DMS 273 treated with DMSO at 0.1 percent for 48 hours (cell line): ENCODE data around the gene SLC37A2.
"Not testable (repeated sequence)": the region's sequence is repeated elsewhere in the genome, so short reads cannot be mapped to it uniquely, and the experiment has no call there.

ENCODE experiments used
- DNase-seq: peaks from one replicate; lab custom pipeline; 2025; lab: John Stamatoyannopoulos, UW

SLC37A2 gene

GRCh38 chr11:125062931-125063428, at the start of gene SLC37A2:
TSS of gene SLC37A2 (plus strand) at chr11:125063305. CDS start at chr11:125063368, 63 bp downstream.
- DNase-seq = no peak

GRCh38 chr11:125016413-125016812, 46.7 kb upstream of the SLC37A2 start:
- no peak for DNase-seq

- no peak for DNase-seq
Measured at GRCh38 chr11:125020342-125020741, 42.8 kb upstream of the SLC37A2 start.

GRCh38 chr11:125022551-125022950, 40.6 kb upstream of the SLC37A2 start:
- no peak for DNase-seq

GRCh38 chr11:125025968-125026367, 37.1 kb upstream of the SLC37A2 start:
- no peak for DNase-seq

- not testable (repeated sequence) for DNase-seq
Measured at GRCh38 chr11:125029431-125029830, 33.7 kb upstream of the SLC37A2 start.

GRCh38 chr11:125036933-125037332, 26.2 kb upstream of the SLC37A2 start:
- no peak for DNase-seq

- DNase-seq = no peak
Measured at GRCh38 chr11:125049164-125049792, 13.8 kb upstream of the SLC37A2 start.

- DNase-seq = no peak
Measured at GRCh38 chr11:125052047-125052446, 11.1 kb upstream of the SLC37A2 start.

- no peak for DNase-seq
Measured at GRCh38 chr11:125053167-125053566, 9.9 kb upstream of the SLC37A2 start.

GRCh38 chr11:125055107-125055715, 7.9 kb upstream of the SLC37A2 start:
- no peak for DNase-seq

- not testable (repeated sequence) for DNase-seq
Measured at GRCh38 chr11:125056111-125056510, 7.0 kb upstream of the SLC37A2 start.

- no peak for DNase-seq
Measured at GRCh38 chr11:125056931-125057692, 6.0 kb upstream of the SLC37A2 start.

- no peak for DNase-seq
Measured at GRCh38 chr11:125057693-125058016, 5.5 kb upstream of the SLC37A2 start.

- DNase-seq = no peak
Measured at GRCh38 chr11:125061281-125061680, 1.8 kb upstream of the SLC37A2 start.

GRCh38 chr11:125062218-125062930, 731 bp upstream of the SLC37A2 start:
- DNase-seq = no peak

- DNase-seq = no peak
Measured at GRCh38 chr11:125063429-125064043, 431 bp downstream of the SLC37A2 start.

- DNase-seq = no peak
Measured at GRCh38 chr11:125064070-125064469, 965 bp downstream of the SLC37A2 start.

- DNase-seq = no peak
Measured at GRCh38 chr11:125068368-125068767, 5.3 kb downstream of the SLC37A2 start.

GRCh38 chr11:125069008-125069407, 5.9 kb downstream of the SLC37A2 start:
- no peak for DNase-seq

- no peak for DNase-seq
Measured at GRCh38 chr11:125069796-125070195, 6.7 kb downstream of the SLC37A2 start.

GRCh38 chr11:125070699-125071254, 7.7 kb downstream of the SLC37A2 start:
- no peak for DNase-seq
